Medulla oblongata (tissue), 1 donor: ENCODE data around the gene NSG1.
"Not testable (repeated sequence)": the region's sequence is repeated elsewhere in the genome, so short reads cannot be mapped to it uniquely, and the experiment has no call there.

Experiments
- DNase-seq: peaks from one replicate; pipeline ENCODE4 v3.0.0-alpha.2; 2015; ENCODE audit errors: extremely low spot score

Gene NSG1

GRCh38 chr4:4432341-4433125, 45.6 kb downstream of the NSG1 start:
- no peak for DNase-seq

- DNase-seq, result no peak
Measured at GRCh38 chr4:4433941-4434340, 47.0 kb downstream of the NSG1 start.

- no peak for DNase-seq
Measured at GRCh38 chr4:4436244-4436823, 49.4 kb downstream of the NSG1 start.

GRCh38 chr4:4437798-4438470, 51.0 kb downstream of the NSG1 start:
- no peak for DNase-seq

GRCh38 chr4:4438891-4439290, 52.0 kb downstream of the NSG1 start:
- DNase-seq, result no peak

- DNase-seq, result no peak
Measured at GRCh38 chr4:4439782-4440181, 52.9 kb downstream of the NSG1 start.

- DNase-seq, result no peak
Measured at GRCh38 chr4:4440333-4441061, 53.6 kb downstream of the NSG1 start.

GRCh38 chr4:4443821-4444220, 56.9 kb downstream of the NSG1 start:
- DNase-seq, result no peak

GRCh38 chr4:4446434-4446833, 59.5 kb downstream of the NSG1 start:
- DNase-seq, result no peak

GRCh38 chr4:4455210-4455865, 68.4 kb downstream of the NSG1 start:
- DNase-seq, result no peak

- DNase-seq, result no peak
Measured at GRCh38 chr4:4456351-4456750, 69.4 kb downstream of the NSG1 start.

GRCh38 chr4:4456816-4457578, 70.1 kb downstream of the NSG1 start:
- no peak for DNase-seq

GRCh38 chr4:4457803-4458553, 71.1 kb downstream of the NSG1 start:
- DNase-seq, result no peak

- DNase-seq, result no peak
Measured at GRCh38 chr4:4459181-4459580, 72.3 kb downstream of the NSG1 start.

GRCh38 chr4:4460759-4461158, 73.9 kb downstream of the NSG1 start:
- DNase-seq, result no peak

- no peak for DNase-seq
Measured at GRCh38 chr4:4461178-4461577, 74.3 kb downstream of the NSG1 start.

- DNase-seq, result no peak
Measured at GRCh38 chr4:4461850-4462249, 74.9 kb downstream of the NSG1 start.

GRCh38 chr4:4462970-4463369, 76.1 kb downstream of the NSG1 start:
- no peak for DNase-seq

GRCh38 chr4:4465238-4465637, 78.3 kb downstream of the NSG1 start:
- DNase-seq, result not testable (repeated sequence)
